ENCODE measurements around the gene OR8H1.
A peak's percentile ranks its signal among the peaks of the same experiment; 100 is the strongest.

Gene OR8H1, protein sequence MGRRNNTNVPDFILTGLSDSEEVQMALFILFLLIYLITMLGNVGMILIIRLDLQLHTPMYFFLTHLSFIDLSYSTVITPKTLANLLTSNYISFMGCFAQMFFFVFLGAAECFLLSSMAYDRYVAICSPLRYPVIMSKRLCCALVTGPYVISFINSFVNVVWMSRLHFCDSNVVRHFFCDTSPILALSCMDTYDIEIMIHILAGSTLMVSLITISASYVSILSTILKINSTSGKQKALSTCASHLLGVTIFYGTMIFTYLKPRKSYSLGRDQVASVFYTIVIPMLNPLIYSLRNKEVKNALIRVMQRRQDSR

DNA sequence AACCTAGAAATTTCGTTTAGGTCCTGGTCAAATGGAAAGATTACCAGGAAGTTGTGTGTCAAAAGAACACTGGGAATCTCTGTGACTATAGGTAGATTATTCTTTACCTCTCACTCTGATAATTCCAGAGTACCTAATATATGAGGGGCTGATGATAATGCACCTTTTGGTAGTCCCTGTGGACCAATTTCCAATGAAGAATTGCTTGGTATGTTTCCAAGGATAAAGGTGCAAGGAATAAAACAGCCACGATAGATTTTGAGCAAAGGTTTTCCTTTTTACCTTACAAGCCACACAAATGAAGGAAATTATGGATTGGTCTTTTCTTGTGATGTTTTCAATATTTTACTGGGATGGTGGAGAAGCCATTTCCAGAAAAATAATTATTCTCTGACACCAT is at the start of gene OR8H1:
TSS of gene OR8H1 (minus strand) at position 101 of the 400 bp plus-strand sequence. CDS start 1,192 bp downstream, outside the sequence.
- no peak for DNase-seq

DNA sequence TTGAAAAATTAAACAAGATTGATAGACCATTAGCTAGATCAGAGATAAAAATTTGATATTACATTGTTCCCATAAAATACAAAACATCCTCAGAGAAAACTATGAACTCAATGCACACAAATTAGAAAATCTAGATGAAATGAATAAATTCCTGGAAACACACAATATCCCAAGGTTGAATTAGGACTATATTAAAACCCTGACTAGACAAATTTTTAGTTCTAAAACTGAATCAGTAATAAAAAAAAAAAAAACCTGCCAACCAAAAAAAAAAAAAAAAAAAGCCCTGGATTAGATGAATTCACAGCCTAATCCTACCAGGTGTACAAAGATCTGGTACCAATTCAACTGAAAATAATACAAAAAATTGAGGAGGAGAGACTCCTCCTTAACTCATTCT is 48.2 kb upstream of the OR8H1 start:
- no peak for DNase-seq

GRCh38 chr11:56333156-56333555 is 41.1 kb upstream of the OR8H1 start:
- DNase-seq = no peak

DNA sequence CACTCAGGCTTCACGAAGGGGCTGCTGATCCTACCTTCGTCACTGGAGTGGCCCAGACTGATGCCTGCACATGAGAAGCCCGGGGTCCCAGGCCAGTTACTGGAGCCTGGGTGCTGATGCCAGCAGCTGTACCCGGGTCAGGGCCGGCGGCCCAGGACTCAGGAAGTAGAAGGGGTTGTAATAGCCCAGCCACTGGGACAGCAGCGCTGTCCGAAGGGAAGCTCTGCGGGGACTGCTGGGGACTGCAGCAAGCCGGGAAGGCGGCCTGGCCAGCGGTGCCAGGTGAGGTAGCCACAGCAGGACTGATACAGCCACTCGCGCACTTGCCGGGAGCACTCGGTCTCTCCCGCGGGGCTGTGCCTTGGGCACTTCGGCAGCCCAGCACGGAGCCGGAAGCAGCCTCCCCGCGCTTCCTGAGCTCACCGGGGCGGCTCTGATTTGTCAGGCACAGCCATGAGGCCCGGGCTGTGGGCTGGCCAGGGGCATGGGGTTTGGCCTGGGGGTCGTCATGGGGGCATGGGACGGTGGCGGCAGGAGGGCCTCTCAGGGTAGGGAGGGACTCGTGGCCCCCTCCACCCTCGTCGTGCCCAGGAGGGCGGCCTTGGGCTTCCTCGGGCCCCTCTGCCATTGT is 39.9 kb upstream of the OR8H1 start:
- DNase-seq = peak; percentile 0

- no peak for DNase-seq
Measured at GRCh38 chr11:56314844-56315243, 22.8 kb upstream of the OR8H1 start, which contains the start of gene OR8K3. Gene OR8K3, plus strand, starts transcription at chr11:56315144. Its CDS starts 3,163 bp downstream, at chr11:56318307.

- no peak for DNase-seq
Measured at GRCh38 chr11:56307836-56308235, 15.8 kb upstream of the OR8H1 start.

GRCh38 chr11:56296898-56297297 is 4.8 kb upstream of the OR8H1 start:
- DNase-seq = no peak

DNA sequence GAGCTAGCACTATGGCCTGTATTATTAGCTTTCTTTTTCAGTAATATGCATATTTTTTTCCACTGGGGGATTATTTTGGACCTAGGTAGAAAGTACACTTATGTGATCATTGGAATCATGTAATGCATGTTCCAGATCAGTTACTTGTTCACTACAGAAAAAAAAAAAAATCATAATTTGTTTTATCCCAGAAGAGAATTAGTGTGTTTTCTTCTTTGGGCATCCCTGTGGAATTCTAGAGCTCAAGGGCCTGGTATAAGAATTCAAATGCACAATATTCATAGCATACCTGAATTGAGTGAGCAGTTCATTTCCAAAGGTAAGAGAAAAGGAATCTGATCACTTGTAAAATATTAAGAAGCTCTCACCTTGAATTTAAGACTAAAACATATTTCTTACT is 18.2 kb downstream of the OR8H1 start, which contains the start of gene OR5T1:
TSS of gene OR5T1 (plus strand) at position 301 of the 400 bp plus-strand sequence. CDS start 1,485 bp downstream, outside the sequence.
- DNase-seq = no peak

GRCh38 chr11:56271092-56271491 is 21.0 kb downstream of the OR8H1 start:
- no peak for DNase-seq

GRCh38 chr11:56251954-56252353 is 40.1 kb downstream of the OR8H1 start, which contains the start of gene OR5T3:
Gene OR5T3, plus strand, starts transcription at chr11:56252254. Its CDS starts 0 bp downstream, at chr11:56252254.
- no peak for DNase-seq

All from NCI-H82 (cell line).